Superior temporal gyrus (tissue), 1 donor: ENCODE measurements around the gene CBFB.
"Not testable (repeated sequence)": the region's sequence is repeated elsewhere in the genome, so short reads cannot be mapped to it uniquely, and the experiment has no call there.

ENCODE experiments used
- DNase-seq: peaks from one replicate; pipeline ENCODE4 v3.0.0-alpha.2; 2016; ENCODE audit errors: extremely low spot score

Gene CBFB

GRCh38 chr16:67028696-67029253 lies at the start of gene CBFB:
Gene CBFB, plus strand, starts transcription at chr16:67029149. Its CDS starts 259 bp downstream, at chr16:67029408.
- peak; percentile 90 for DNase-seq

- DNase-seq = no peak
Measured at GRCh38 chr16:66983033-66983432, 45.9 kb upstream of the CBFB start.

- no peak for DNase-seq
Measured at GRCh38 chr16:66984892-66985311, 44.0 kb upstream of the CBFB start.

- DNase-seq = no peak
Measured at GRCh38 chr16:66986559-66986958, 42.4 kb upstream of the CBFB start.

- no peak for DNase-seq
Measured at GRCh38 chr16:66988197-66988788, 40.7 kb upstream of the CBFB start, which contains the start of gene CES4A. Gene CES4A, plus strand, starts transcription at chr16:66988589. Its CDS starts 184 bp downstream, at chr16:66988773.

GRCh38 chr16:66991545-66992077 lies 37.3 kb upstream of the CBFB start:
- no peak for DNase-seq

- DNase-seq = not testable (repeated sequence)
Measured at GRCh38 chr16:66993558-66993957, 35.4 kb upstream of the CBFB start.

GRCh38 chr16:66996324-66996982 lies 32.5 kb upstream of the CBFB start:
- DNase-seq = peak; percentile 99

GRCh38 chr16:66996983-66997358 lies 32.0 kb upstream of the CBFB start:
- DNase-seq = peak; percentile 66

- peak; percentile 68 for DNase-seq
Measured at GRCh38 chr16:67000384-67001351, 28.3 kb upstream of the CBFB start.

- no peak for DNase-seq
Measured at GRCh38 chr16:67001726-67002125, 27.2 kb upstream of the CBFB start.

GRCh38 chr16:67006930-67007658 lies 21.9 kb upstream of the CBFB start:
- no peak for DNase-seq

- DNase-seq = no peak
Measured at GRCh38 chr16:67009158-67009557, 19.8 kb upstream of the CBFB start.

- no peak for DNase-seq
Measured at GRCh38 chr16:67011274-67011673, 17.7 kb upstream of the CBFB start.

- no peak for DNase-seq
Measured at GRCh38 chr16:67013233-67013822, 15.6 kb upstream of the CBFB start.

GRCh38 chr16:67013823-67014633 lies 14.9 kb upstream of the CBFB start:
- peak; percentile 64 for DNase-seq

GRCh38 chr16:67014634-67015312 lies 14.2 kb upstream of the CBFB start:
- DNase-seq = no peak

- DNase-seq = no peak
Measured at GRCh38 chr16:67015313-67015731, 13.6 kb upstream of the CBFB start.

GRCh38 chr16:67016143-67016542 lies 12.8 kb upstream of the CBFB start:
- DNase-seq = no peak
